HCT116 (cell line): Measurements from ENCODE around the gene IRF2. TPM values are rescaled to one million over a fixed set of nuclear protein-coding genes. Genes with fewer than 3 reads are reported as not detected.
"Not testable (repeated sequence)": the region's sequence is repeated elsewhere in the genome, so short reads cannot be mapped to it uniquely, and the experiment has no call there.

ENCODE experiments used
- ATAC-seq: fragments of 200-7000 bp; cut with Tn5 transposase; 2 replicates; pipeline ENCODE4 v1.9.1; 2020; ENCODE audit warnings: mild to moderate bottlenecking, moderate library complexity
- BruUV-seq: library from RNA; stranded (reverse); fragments of 400-500 nt; replicated peaks from 2 replicates; lab custom pipeline; 2021; lab: Mats Ljungman, UMichigan
- CTCF ChIA-PET: fragments of 300-600 bp; sonication (Branson Sonifier 250); formaldehyde crosslinking; loops from one replicate; lab custom pipeline; 2021; ENCODE audit warnings: antibody characterized with exemption; lab: Charles Lee
- POLR2A ChIA-PET: fragments of 300-600, 350-600 bp; sonication (Branson Sonifier 250); formaldehyde crosslinking; loops from one replicate; lab custom pipeline; 2021; ENCODE audit warnings: antibody characterized with exemption; lab: Charles Lee
- RAD21 ChIA-PET, 2 experiments: fragments of 300-600 bp; sonication (Branson Sonifier 250); formaldehyde crosslinking; loops; one replicate each; lab custom pipeline; 2023; ENCODE audit warnings: low total read pairs in 2 of 2; ENCODE audit not compliant: uncharacterized antibody in 2 of 2, unreplicated experiment in 2 of 2, low non-redundant PET in 1 of 2; lab: Charles Lee
- DNase-seq: peaks from one replicate; pipeline ENCODE4 v3.0.0-alpha.2; 2010; ENCODE audit warnings: low read depth, low spot score
- H2AFZ ChIP-seq: fragments of 200-600 bp; shearing (Covaris generic), sonication (generic); 2 replicates; pipeline ENCODE4 v1.6.1; 2017; ENCODE audit warnings: low read depth, mixed run types, mixed read lengths, antibody characterized with exemption, low read length; ENCODE audit not compliant: poor library complexity, severe bottlenecking
- H3K27ac ChIP-seq: 2 replicates; pipeline ENCODE4 v1.5.1; 2012; ENCODE audit warnings: low read depth, low read length
- H3K27me3 ChIP-seq: fragments of 200-600 bp; sonication (generic); 2 replicates; pipeline ENCODE4 v1.6.1; 2016; ENCODE audit warnings: mixed run types, low read length, mixed read lengths; ENCODE audit not compliant: insufficient read depth
- H3K36me3 ChIP-seq, 2 experiments: fragments of 200-500 bp in 1 of 2; fragments of 200-600 bp in 1 of 2; sonication (Bioruptor generic) in 1 of 2; sonication (generic) in 1 of 2; 2 replicates each; pipeline versions ENCODE4 v1.5.1 to v1.6.1; 2014 to 2016; ENCODE audit warnings: low read length in 2 of 2, inconsistent platforms in 1 of 2, mixed read lengths in 1 of 2, mixed run types in 1 of 2; ENCODE audit not compliant: insufficient read depth in 2 of 2, control insufficient read depth in 1 of 2
- H3K4me1 ChIP-seq, 2 experiments: fragments of 200-600 bp in 1 of 2; sonication (generic) in 1 of 2; 2 replicates each; pipeline versions ENCODE4 v1.5.1 to v1.6.1; 2012 to 2017; ENCODE audit warnings: low read length in 2 of 2, inconsistent platforms in 1 of 2, mild to moderate bottlenecking in 1 of 2, mixed read lengths in 1 of 2, mixed run types in 1 of 2, moderate library complexity in 1 of 2; ENCODE audit not compliant: insufficient read depth in 2 of 2, control insufficient read depth in 1 of 2
- H3K4me2 ChIP-seq: fragments of 200-600 bp; sonication (generic); 2 replicates; pipeline ENCODE4 v1.6.1; 2017; ENCODE audit warnings: mixed run types, low read length, mixed read lengths
- H3K4me3 ChIP-seq, 2 experiments: fragments of 200-600 bp in 1 of 2; sonication (generic) in 1 of 2; replicated peaks in 1 of 2; 2 replicates each; pipeline ENCODE4 v1.5.1; 2011 to 2016; ENCODE audit warnings: low read length in 2 of 2, control low read depth in 1 of 2, low read depth in 1 of 2, mild to moderate bottlenecking in 1 of 2, mixed read lengths in 1 of 2, mixed run types in 1 of 2
- H3K79me2 ChIP-seq: fragments of 200-600 bp; sonication (generic); 2 replicates; pipeline ENCODE4 v1.6.1; 2017; ENCODE audit warnings: mild to moderate bottlenecking, mixed run types, low read length, moderate library complexity, mixed read lengths; ENCODE audit not compliant: insufficient read depth
- H3K9ac ChIP-seq: fragments of 200-600 bp; sonication (generic); 2 replicates; pipeline ENCODE4 v1.6.1; 2016; ENCODE audit warnings: low read length, mixed read lengths
- H3K9me2 ChIP-seq: fragments of 200-600 bp; sonication (generic), shearing (Covaris generic); 2 replicates; pipeline ENCODE4 v1.6.1; 2017; ENCODE audit warnings: mixed run types, mild to moderate bottlenecking, moderate library complexity; ENCODE audit not compliant: insufficient read depth
- H3K9me3 ChIP-seq, 2 experiments: fragments of 200-500 bp in 1 of 2; fragments of 200-600 bp in 1 of 2; sonication (Bioruptor generic) in 1 of 2; sonication (generic) in 1 of 2; 2 replicates each; pipeline ENCODE4 v1.6.1; 2014 to 2017; ENCODE audit warnings: low read length in 2 of 2, mixed read lengths in 2 of 2, inconsistent platforms in 1 of 2, low read depth in 1 of 2, mild to moderate bottlenecking in 1 of 2, mixed run types in 1 of 2, moderate library complexity in 1 of 2; ENCODE audit not compliant: control insufficient read depth in 1 of 2, insufficient read depth in 1 of 2
- H4K20me1 ChIP-seq: fragments of 200-600 bp; sonication (generic), shearing (Covaris generic); 2 replicates; pipeline ENCODE4 v1.6.1; 2017; ENCODE audit warnings: mixed run types, mild to moderate bottlenecking, moderate library complexity; ENCODE audit not compliant: insufficient read depth
- CBX3 ChIP-seq: IDR thresholded peaks from 2 replicates; pipeline ENCODE4 v1.6.1; 2012; ENCODE audit warnings: low read depth
- TCF7L2 ChIP-seq: IDR thresholded peaks from 2 replicates; pipeline ENCODE4 v1.7.0; 2011; ENCODE audit warnings: borderline replicate concordance, inconsistent platforms; ENCODE audit not compliant: insufficient read depth, insufficient read length; ENCODE audit errors: extremely low read depth
- intact Hi-C: fragments of 100-400 bp; cut with micrococcal nuclease; formaldehyde crosslinking; loops from 2 replicates; pipeline ENCODE4 v1.10.0; 2022
- total RNA-seq: library from RNA; stranded (reverse); gene quantifications from one replicate; pipeline ENCODE4 v1.2.1, GENCODE V29; 2021; ENCODE audit not compliant: unreplicated experiment
- TF ChIP-seq, protein P1 (sequence below): IDR thresholded peaks from 2 replicates; pipeline ENCODE4 v1.6.1; 2011; ENCODE audit warnings: mild to moderate bottlenecking, low read length, moderate library complexity; ENCODE audit not compliant: insufficient replicate concordance; ENCODE audit errors: extremely low read depth
- TF ChIP-seq, protein P2 (sequence below): IDR thresholded peaks from 2 replicates; pipeline ENCODE4 v1.6.1; 2012

IRF2 gene
- total RNA-seq, 1 experiment from 2014 or later = 10.6 TPM

DNA sequence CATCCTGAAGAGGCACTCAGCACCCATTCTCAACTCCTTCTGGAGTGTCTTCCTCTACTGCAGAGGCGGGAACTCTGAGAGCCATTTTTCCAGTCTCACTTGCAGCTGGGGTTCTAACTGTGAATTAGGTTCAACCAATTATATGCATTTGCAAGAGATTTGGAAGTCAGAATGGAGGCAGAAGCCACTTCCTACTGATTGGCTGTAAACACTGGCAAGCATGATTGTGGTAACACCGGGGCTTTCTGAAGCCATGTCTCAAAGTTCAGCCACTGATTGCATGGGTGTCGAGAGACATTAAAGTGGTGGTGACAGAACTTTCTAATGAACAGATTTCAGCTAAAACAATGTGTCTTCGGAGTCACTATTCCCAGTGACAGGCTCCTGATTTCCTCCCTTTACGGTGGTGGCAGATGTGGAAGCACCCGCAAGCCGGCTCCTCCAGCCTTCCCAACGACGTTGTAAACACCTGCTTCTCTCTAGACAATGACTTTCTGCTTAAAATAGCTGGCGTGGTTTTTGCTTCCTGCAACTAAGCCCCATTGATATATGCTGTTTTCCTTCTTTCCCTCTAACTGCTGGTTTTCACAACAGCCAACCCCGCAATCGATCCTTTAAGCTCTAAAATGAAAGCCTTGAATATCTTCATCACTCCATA lies 92.0 kb downstream of the IRF2 start (continued):
- TF ChIP-seq, protein P1, sequence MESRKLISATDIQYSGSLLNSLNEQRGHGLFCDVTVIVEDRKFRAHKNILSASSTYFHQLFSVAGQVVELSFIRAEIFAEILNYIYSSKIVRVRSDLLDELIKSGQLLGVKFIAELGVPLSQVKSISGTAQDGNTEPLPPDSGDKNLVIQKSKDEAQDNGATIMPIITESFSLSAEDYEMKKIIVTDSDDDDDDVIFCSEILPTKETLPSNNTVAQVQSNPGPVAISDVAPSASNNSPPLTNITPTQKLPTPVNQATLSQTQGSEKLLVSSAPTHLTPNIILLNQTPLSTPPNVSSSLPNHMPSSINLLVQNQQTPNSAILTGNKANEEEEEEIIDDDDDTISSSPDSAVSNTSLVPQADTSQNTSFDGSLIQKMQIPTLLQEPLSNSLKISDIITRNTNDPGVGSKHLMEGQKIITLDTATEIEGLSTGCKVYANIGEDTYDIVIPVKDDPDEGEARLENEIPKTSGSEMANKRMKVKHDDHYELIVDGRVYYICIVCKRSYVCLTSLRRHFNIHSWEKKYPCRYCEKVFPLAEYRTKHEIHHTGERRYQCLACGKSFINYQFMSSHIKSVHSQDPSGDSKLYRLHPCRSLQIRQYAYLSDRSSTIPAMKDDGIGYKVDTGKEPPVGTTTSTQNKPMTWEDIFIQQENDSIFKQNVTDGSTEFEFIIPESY = no peak
- no peak for TF ChIP-seq CBX3
- TF ChIP-seq, protein P2, sequence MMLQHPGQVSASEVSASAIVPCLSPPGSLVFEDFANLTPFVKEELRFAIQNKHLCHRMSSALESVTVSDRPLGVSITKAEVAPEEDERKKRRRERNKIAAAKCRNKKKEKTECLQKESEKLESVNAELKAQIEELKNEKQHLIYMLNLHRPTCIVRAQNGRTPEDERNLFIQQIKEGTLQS = no peak
- TF ChIP-seq TCF7L2 = no peak

DNA sequence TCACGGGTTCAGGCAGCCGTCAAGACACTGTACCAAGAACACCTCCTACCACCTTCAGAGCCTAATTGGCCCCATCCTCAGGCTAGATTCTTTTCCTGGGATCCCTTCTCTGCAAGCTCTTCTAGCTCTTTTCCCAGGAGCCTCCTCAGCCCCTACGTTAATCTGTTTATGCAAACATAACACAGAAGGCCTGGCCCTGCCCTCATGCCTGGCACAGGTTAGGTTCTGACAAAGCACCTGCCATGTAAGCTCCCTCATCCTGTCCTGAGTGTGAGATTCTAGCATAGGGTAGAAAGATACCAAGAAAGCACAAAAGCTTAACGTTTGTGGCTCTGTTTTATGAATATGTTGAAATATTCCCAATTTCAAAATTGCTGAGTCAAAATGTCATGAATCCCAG lies 93.6 kb downstream of the IRF2 start:
- Histone ChIP-seq H3K27ac (no peak overlapping the region), H3K4me1 (peaks cover 16 to 21% of the 10 kb centered on the region in 2 experiments), H3K9ac (no peak overlapping the region), H2AFZ (no peak overlapping the region), H3K9me2 (no peaks in the 10 kb centered on the region), H3K4me2 (no peak overlapping the region), H4K20me1 (no peaks in the 10 kb centered on the region), H3K36me3 (no peaks in the 10 kb centered on the region), H3K9me3 (no peaks in the 10 kb centered on the region), H3K27me3 (no peaks in the 10 kb centered on the region), H3K4me3 (no peak overlapping the region)
- ChIA-PET RAD21 (no interaction called here), CTCF (no interaction called here), POLR2A (no interaction called here)
- intact Hi-C loops = no loop called here
- BruUV-seq = no TSS peak
- ATAC-seq (no peak), DNase-seq (no peak)
- TF ChIP-seq, protein P2 = no peak
- TF ChIP-seq, all 23 proteins: peak for 0
- no peaks in the 10 kb centered on the region for H3K79me2 ChIP-seq

DNA sequence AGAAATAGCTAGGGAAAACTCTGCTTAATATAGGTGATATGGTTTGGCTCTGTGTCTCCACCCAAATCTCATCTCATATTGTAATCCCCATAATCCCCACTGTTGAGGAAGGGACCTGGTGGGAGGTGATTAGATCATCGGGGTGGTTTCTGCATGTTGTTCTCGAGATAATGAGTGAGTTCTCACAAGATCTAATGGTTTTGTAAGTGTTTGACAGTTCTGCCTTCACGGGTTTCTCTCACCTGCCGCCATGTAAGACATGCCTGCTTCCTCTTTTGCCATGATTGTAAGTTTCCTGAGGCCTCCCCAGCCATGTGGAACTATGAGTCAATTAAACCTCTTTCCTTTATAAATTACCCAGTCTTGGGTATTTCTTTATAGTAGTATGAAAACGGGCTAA lies 94.1 kb downstream of the IRF2 start:
- intact Hi-C loops, ATAC-seq, H3K9me2 ChIP-seq, H3K36me3 ChIP-seq, DNase-seq, H3K4me3 ChIP-seq, BruUV-seq, POLR2A ChIA-PET, H3K27me3 ChIP-seq, CTCF ChIA-PET, H4K20me1 ChIP-seq, H3K9me3 ChIP-seq, H3K9ac ChIP-seq, H3K4me2 ChIP-seq, H3K79me2 ChIP-seq, H3K27ac ChIP-seq, H2AFZ ChIP-seq, RAD21 ChIA-PET: not testable (repeated sequence)
- peaks cover 16 to 21% of the 10 kb centered on the region in 2 experiments for H3K4me1 ChIP-seq
